Right cardiac atrium (tissue), 5 donors: ENCODE data around the gene FLII. TPM values are rescaled to one million over a fixed set of nuclear protein-coding genes. Genes with fewer than 3 reads are reported as not detected.

Source experiments
- ATAC-seq, 2 donors: fragments of 200-7000 bp; cut with Tn5 transposase; one replicate each; pipeline versions ENCODE4 v1.8.0 to v1.9.1; 2020; ENCODE audit warnings: moderate library complexity in 2 of 2, mild to moderate bottlenecking in 1 of 2
- DNase-seq, 3 donors: peaks; one replicate each; pipeline ENCODE4 v3.0.0-alpha.2; 2020
- H3K27ac ChIP-seq: one replicate; pipeline ENCODE4 v1.5.1; 2013; ENCODE audit warnings: mild to moderate bottlenecking, low read length, control low read depth, moderate library complexity
- H3K27me3 ChIP-seq: one replicate; pipeline ENCODE4 v1.6.1; 2013; ENCODE audit not compliant: control insufficient read depth, insufficient read depth
- H3K4me1 ChIP-seq: one replicate; pipeline ENCODE4 v1.6.1; 2013; ENCODE audit warnings: low read length; ENCODE audit not compliant: control insufficient read depth, insufficient read depth
- H3K4me3 ChIP-seq: one replicate; pipeline ENCODE4 v1.5.1; 2013; ENCODE audit warnings: low read length, control low read depth
- H3K9me3 ChIP-seq: one replicate; pipeline ENCODE4 v1.6.1; 2013; ENCODE audit warnings: low read length; ENCODE audit not compliant: control insufficient read depth
- WGBS: extraction: QIAGEN DNeasy Blood & Tissue Kit; methylation state at CpG from one replicate; pipeline ENCODE4 v1.1.7; 2013; 5-methylcytosine and 5-hydroxymethylcytosine counted together
- intact Hi-C, 4 donors: fragments of 100-400 bp; cut with DNase I; formaldehyde crosslinking; loops; one replicate each; pipeline versions ENCODE4 v1.11.0 to v1.14.0; 2022 to 2023
- polyA plus RNA-seq: library from polyadenylated mRNA; stranded (reverse); fragments of 200-250 nt; gene quantifications from one replicate; pipeline ENCODE4 v1.2.3, GENCODE V29; 2013
- total RNA-seq, 4 donors: library from RNA; stranded (reverse); fragmentation: NEBNext Ultra II Directional; extraction: Animal tissue kit (Norgen Biotek cat#: 25700); gene quantifications; one replicate each; pipeline ENCODE4 v1.2.1, GENCODE V29; 2021
- donor health status: healthy with polysubstance abuse.
- donor health status: DM: no; HTN: yes; CAD: no.
- donor health status: DM: no; HTN: no; CAD: no.
- donor health status: DM: no; HTN: yes; CAD: no; lungs with severe emphysema.
- donor health status: DM: yes; HTN: yes; CAD: no.

FLII gene
- total and polyA plus RNA-seq, 5 donors, result 166 to 217 (median 186) TPM

GRCh38 chr17:18252160-18252559 is 6.4 kb downstream of the FLII start:
- Histone ChIP-seq H3K27ac (no peak overlapping the region), H3K9me3 (no peaks in the 10 kb centered on the region), H3K4me3 (no peak overlapping the region), H3K4me1 (peaks cover 1% of the 10 kb centered on the region), H3K27me3 (no peaks in the 10 kb centered on the region)
- intact Hi-C loops, result no loop called here
- DNase-seq (no peak), ATAC-seq (no peak)
- 81% methylated on average over 5 of the region's 5 CpGs for WGBS

GRCh38 chr17:18251204-18251603 is 7.3 kb downstream of the FLII start:
- H3K27me3 ChIP-seq, result no peaks in the 10 kb centered on the region
- no peak overlapping the region for H3K4me3 ChIP-seq
- 75% methylated on average over 15 of the region's 15 CpGs for WGBS
- ATAC-seq (no peak), DNase-seq (no peak)
- intact Hi-C loops, result no loop called here
- H3K4me1 ChIP-seq, result no peaks in the 10 kb centered on the region
- H3K9me3 ChIP-seq, result no peaks in the 10 kb centered on the region
- H3K27ac ChIP-seq, result no peak overlapping the region

GRCh38 chr17:18250708-18251107 is 7.8 kb downstream of the FLII start:
- intact Hi-C loops, result no loop called here
- H3K4me3 ChIP-seq, result no peak overlapping the region
- H3K27me3 ChIP-seq, result no peaks in the 10 kb centered on the region
- 92% methylated on average over 14 of the region's 14 CpGs for WGBS
- ATAC-seq, result no peak
- H3K4me1 ChIP-seq, result no peaks in the 10 kb centered on the region
- no peak for DNase-seq
- no peaks in the 10 kb centered on the region for H3K9me3 ChIP-seq
- no peak overlapping the region for H3K27ac ChIP-seq

- intact Hi-C loops, result no loop called here
- Histone ChIP-seq H3K4me3 (no peak overlapping the region), H3K27ac (no peak overlapping the region), H3K9me3 (no peaks in the 10 kb centered on the region), H3K4me1 (no peaks in the 10 kb centered on the region), H3K27me3 (no peaks in the 10 kb centered on the region)
- DNase-seq, result no peak
- WGBS, result 89% methylated on average over 9 of the region's 9 CpGs
- ATAC-seq, result no peak
Measured at GRCh38 chr17:18250259-18250658, 8.3 kb downstream of the FLII start.

GRCh38 chr17:18248811-18249210 is 9.7 kb downstream of the FLII start:
- WGBS, result 72% methylated on average over 7 of the region's 7 CpGs
- ATAC-seq (no peak), DNase-seq (no peak)
- Histone ChIP-seq H3K27me3 (no peaks in the 10 kb centered on the region), H3K9me3 (no peaks in the 10 kb centered on the region), H3K27ac (peak overlapping the region; percentile 54), H3K4me3 (no peak overlapping the region), H3K4me1 (no peaks in the 10 kb centered on the region)
- intact Hi-C loops, result no loop called here

- H3K27ac ChIP-seq, result peak overlapping the region; percentile 65
- H3K9me3 ChIP-seq, result no peaks in the 10 kb centered on the region
- 18% methylated on average over 9 of the region's 9 CpGs for WGBS
- H3K4me1 ChIP-seq, result no peaks in the 10 kb centered on the region
- peak; percentile 63 to 83 (median 82) for DNase-seq
- intact Hi-C loops, result no loop called here
- peak; percentile 36 to 71 for ATAC-seq
- H3K27me3 ChIP-seq, result no peaks in the 10 kb centered on the region
- no peak overlapping the region for H3K4me3 ChIP-seq
Measured at GRCh38 chr17:18248300-18248731, 10.2 kb downstream of the FLII start.

- Histone ChIP-seq H3K27me3 (no peaks in the 10 kb centered on the region), H3K4me3 (no peak overlapping the region), H3K9me3 (no peaks in the 10 kb centered on the region), H3K27ac (no peak overlapping the region), H3K4me1 (no peaks in the 10 kb centered on the region)
- ATAC-seq (peak; percentile 1 to 6), DNase-seq (peak; percentile 53 to 75 (median 75))
- intact Hi-C loops, result no loop called here
- WGBS, result 77% methylated on average over 30 of the region's 30 CpGs
Measured at GRCh38 chr17:18247613-18248001, 10.9 kb downstream of the FLII start.

GRCh38 chr17:18246880-18247612 is 11.5 kb downstream of the FLII start:
- Histone ChIP-seq H3K27me3 (no peaks in the 10 kb centered on the region), H3K4me1 (no peaks in the 10 kb centered on the region), H3K27ac (no peak overlapping the region), H3K9me3 (no peaks in the 10 kb centered on the region), H3K4me3 (no peak overlapping the region)
- WGBS, result 43% methylated on average over 45 of the region's 46 CpGs
- intact Hi-C loops, result no loop called here
- DNase-seq, result peak; percentile 71 to 89 (median 87)
- peak; percentile 48 to 61 for ATAC-seq

GRCh38 chr17:18246109-18246725 is 12.3 kb downstream of the FLII start:
- Histone ChIP-seq H3K9me3 (no peaks in the 10 kb centered on the region), H3K4me3 (no peak overlapping the region), H3K4me1 (no peaks in the 10 kb centered on the region), H3K27ac (no peak overlapping the region), H3K27me3 (no peaks in the 10 kb centered on the region)
- DNase-seq, result no peak
- intact Hi-C loops, result no loop called here
- no peak for ATAC-seq
- 85% methylated on average over 24 of the region's 24 CpGs for WGBS

- ATAC-seq, result no peak
- 87% methylated on average over 21 of the region's 21 CpGs for WGBS
- intact Hi-C loops, result no loop called here
Measured at GRCh38 chr17:18245038-18245776, 13.3 kb downstream of the FLII start.

GRCh38 chr17:18241229-18241871 is 17.2 kb downstream of the FLII start:
- no peaks in the 10 kb centered on the region for H3K4me1 ChIP-seq
- no peak overlapping the region for H3K27ac ChIP-seq
- DNase-seq (no peak), ATAC-seq (no peak)
- no peaks in the 10 kb centered on the region for H3K9me3 ChIP-seq
- intact Hi-C loops, result no loop called here
- 89% methylated on average over 28 of the region's 28 CpGs for WGBS
- no peak overlapping the region for H3K4me3 ChIP-seq
- H3K27me3 ChIP-seq, result no peaks in the 10 kb centered on the region

More at GRCh38 chr17:18245038-18245776, 13.3 kb downstream of the FLII start:
- H3K4me1 ChIP-seq, result no peaks in the 10 kb centered on the region
- no peaks in the 10 kb centered on the region for H3K27me3 ChIP-seq
- H3K9me3 ChIP-seq, result no peaks in the 10 kb centered on the region
- DNase-seq, result no peak
- no peak overlapping the region for H3K27ac ChIP-seq
- no peak overlapping the region for H3K4me3 ChIP-seq
